HG02970 (cell line): ENCODE results near the gene CDH22.

ENCODE experiments used
- ATAC-seq: cut with Tn5 transposase; IDR thresholded peaks from one replicate; pipeline ENCODE4 v1.9.1; 2021; ENCODE audit warnings: mild to moderate bottlenecking, moderate library complexity, moderate number of reproducible peaks; ENCODE audit not compliant: unreplicated experiment, low FRiP score

CDH22 gene

DNA sequence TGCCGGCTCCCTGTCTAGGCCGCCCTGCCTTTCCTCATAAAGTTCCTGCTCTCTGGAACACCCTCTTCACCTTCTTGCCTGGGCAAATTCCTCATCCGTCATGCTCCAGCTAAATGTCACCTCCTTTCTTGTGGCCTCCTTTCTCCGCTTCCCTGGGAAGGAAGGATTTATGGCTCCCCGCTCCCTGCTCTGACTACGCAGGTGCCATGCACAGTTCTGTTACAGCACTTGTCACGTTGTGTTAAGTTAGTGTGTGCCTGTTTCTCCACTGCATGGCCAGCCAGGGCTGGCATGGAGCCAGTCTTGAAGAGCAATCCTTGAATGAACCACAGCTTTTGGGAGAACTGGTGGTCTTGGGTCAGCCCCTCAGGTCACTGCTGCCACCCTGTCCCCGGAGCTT, 128.4 kb downstream of the CDH22 start:
- no peak for ATAC-seq

DNA sequence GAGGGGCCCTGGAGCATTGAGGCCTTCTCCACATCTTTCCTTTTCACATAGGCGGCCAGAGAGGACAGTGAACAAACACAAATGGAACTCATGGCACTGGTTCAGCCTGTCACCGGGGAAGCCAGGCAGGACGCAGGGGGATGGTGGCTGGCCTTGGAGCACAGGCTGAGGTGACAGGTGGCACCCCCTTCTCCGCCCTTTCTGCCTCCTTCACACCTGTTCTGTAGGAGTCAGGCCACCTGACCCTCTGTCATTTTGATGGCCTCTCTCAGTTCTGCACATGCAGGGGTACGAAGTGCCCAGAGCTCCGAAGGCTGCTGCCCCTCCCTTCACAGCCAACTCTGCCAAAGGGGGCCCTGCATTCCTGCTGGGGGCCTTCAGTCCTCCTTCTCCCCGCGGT, 129.4 kb downstream of the CDH22 start:
- ATAC-seq = no peak

DNA sequence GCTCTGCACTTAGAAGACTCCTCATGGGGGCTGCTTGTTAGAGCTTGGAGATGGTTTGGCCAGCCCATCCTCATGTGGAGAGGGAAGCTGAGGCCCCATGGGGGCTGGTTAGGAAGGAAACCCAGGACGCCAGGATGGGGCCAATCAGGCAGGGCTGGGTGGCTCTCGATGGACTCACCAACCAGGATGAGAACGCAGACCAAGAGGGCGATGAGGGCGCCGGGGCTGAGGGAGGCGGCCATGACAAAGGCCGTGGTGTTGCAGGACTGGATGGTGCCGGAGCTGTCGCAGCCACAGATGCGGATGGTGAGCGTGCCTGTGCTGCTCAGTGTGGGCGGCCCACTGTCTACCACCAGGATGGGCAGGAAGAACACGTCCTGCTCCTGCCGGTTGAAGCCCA, 130.5 kb downstream of the CDH22 start:
- ATAC-seq = no peak

DNA sequence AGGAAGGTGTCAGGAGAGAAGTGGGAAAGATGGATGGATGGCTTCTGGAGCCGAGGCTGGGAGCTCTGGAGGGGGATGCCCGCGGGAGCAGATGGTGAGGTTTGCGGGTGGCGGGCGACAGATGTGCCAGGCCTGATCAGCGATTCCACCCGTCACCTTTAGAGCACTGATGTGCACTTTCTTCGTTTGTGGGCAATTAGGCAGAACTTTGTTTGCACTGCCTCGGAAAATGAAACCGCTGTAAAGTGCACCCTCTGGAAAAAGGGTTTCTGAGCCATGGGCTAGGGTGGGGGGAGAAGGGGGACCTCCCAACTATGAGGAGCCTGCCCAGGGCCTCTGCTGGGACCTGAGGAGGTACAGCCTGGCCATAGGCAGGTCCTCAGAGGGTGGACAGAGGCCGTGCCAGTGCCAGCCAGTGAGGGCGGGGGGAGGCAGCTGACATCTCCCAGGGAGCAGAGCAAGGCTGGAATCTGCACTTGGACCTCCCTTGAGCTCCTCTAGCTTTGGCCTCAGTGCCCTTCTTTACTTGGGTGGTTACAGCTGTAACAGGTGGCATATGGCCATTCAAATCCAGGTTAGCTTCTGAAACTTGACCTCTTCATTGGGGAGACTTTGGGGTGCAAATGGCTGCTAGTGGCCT, 131.4 kb downstream of the CDH22 start:
- ATAC-seq = no peak

DNA sequence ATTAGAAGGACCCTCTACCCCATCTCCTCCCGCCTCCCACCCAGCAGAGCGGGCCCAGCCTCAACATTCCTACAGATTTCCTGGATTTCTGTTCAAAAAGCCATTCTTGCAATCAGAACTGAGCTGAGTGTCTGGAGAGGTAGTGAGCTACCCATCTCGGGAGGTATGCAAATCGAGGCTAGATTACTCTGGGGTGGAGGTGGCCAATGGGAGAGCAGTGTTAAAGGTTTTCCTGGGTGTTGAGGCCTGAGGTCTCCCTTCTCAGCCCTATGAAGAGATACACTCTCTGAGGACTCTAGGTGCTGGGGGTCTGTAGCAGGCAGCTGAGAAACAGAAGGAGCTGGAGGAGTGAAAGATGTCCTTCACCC, 133.2 kb downstream of the CDH22 start:
- ATAC-seq = no peak

DNA sequence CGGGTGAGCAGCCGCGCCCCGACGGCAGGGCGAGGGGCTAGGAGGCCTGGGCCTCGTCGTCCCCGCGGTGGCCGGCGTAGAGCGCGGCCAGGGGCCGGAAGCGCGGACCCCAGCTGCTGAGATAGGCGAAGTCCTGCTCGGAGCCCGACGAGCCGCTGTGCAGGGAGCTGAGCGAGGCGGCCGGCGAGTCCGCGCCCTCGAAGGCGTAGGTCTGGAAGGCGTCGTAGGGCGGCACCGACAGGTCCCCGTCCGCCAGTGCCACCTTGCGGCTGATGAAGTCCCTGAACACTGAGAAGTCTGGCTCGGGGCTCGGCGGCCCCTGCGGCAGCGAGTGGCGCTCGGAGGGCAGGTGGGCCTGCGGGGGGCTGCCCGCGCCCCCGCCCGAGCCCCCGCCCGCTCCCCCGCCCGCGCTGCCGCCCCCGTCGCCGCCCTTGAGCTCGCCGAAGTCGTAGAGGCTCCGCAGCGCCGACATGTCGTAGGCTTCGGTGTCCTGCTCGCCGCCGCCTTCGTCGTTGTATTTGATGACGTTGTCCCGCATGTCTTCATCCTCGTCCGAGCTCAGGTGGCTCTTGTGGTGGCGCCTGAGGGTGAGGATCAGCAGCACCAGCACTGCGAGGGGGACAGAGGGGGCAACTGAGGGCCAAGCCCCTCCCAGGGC, 133.7 kb downstream of the CDH22 start:
- ATAC-seq = no peak

DNA sequence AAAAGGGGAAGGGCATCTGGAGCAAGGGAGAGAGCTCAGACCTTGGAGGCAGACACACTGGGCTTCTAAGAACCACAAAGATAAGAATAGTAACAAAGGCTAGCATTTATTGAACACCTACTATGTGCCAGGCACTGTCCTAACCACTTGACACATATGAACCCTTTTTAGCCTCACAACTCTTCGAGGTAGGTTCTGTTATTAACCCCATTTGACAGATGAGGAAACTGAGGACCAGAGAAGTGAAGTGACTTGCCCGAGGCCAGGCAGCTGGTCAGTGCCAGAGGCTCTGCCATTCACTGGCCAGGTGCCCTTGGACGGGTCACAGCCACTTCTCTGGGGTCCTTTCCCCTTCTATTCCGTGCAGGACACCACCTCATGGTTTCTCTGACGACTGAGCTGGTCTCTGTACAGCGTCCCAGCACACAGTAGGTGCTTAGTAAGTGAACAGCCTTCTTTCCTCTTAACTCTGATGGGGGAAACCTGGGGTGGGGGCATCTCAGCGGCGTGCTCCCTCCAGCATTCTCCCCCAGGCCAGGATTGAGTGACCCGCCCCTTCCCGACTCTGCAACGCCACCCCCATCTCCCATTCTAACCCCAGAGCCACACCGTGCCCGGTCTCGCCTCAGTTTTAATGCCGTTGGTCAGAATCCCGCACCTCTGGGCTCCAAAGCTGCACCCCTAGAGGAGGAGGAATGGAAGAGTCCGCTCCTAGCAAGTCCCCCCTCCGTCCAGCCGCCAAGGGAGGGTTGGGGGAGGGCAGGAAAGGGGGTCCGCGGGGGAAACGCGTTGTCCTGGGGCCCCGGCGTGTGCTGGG, 134.4 kb downstream of the CDH22 start:
- no peak for ATAC-seq

DNA sequence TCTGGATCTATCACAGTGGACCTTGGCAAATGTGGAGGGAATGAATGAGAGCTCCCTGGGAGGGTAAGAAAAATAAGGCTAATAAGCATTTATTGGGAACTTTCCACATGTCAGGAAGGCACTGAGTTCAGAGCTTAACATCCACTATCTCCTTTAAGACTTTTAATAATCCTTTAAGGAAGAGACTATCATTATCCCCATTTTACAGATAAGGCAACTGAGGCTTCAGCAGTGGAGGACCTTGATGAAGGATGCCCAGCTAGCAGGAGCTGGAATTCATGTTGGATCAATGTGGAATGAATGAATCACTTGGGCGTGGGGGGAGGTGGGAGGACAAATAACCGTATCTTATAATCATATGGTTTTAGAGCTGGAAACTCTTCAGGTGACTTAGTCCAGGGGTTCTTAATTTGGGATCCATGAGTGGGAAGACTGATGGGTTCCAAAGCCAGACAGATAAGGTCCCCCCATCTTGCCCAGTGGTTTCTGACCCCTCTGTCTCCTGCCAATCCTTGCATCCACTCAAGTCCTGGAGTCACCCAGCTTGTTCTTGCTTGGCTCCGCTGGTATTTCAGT, 135.2 kb downstream of the CDH22 start:
- no peak for ATAC-seq

DNA sequence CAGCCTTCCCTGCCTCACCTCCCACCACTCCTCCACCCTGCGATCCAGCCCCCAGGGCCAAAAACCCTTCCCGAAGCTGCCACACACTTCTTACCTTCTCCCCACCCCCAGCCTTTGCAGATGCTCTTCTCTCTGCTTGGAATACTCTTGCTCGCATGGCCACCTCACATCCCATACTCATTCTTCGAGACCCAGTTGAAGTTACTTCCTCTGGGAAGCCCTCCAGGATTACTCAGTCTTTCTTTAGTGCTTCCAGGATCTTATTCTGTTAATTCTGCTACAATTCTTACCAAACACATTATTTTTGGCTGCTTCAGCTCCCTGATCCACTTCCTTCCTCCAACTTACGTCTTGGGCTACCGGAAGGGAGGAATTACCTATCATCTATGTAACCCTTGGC, 135.8 kb downstream of the CDH22 start:
- ATAC-seq = no peak

DNA sequence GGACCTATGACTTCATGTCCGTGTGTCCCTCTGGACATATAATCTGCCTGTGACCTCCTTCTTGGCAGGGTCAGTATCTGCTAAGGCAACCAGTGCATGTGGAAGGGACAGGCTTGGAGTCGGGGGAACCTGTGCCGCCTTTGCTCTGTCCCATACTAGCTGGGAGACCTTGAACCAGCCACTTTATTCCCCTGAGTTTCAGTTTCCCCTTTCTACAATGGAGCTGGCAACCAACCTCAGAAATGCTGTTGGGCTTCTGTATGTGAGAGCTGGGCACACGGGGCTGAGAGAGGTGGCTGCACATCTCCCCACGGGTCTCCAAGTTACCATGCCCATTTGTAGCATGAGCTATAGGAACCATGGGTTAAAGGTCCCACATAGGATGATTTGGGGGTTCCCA, 136.4 kb downstream of the CDH22 start:
- no peak for ATAC-seq

DNA sequence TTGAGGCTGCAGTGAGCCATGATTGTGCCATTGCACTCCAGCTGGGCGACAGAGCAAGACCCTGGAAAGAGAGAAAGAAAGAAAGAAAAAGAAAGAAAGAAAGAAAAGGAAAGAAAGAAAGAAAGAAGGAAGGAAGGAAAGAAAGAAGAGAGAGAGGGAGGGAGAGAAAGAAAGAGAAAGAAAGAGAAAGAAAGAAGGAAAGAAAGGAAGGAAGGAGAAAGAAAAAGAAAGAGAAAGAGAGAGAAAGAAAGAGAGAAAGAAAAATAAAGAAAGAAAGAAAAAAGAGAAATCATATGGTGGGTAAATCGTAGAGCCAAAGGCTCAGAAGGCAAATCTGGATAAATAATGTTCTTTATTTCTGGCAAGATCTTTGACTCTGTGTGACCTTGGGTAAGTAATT, 136.8 kb downstream of the CDH22 start:
- no peak for ATAC-seq

DNA sequence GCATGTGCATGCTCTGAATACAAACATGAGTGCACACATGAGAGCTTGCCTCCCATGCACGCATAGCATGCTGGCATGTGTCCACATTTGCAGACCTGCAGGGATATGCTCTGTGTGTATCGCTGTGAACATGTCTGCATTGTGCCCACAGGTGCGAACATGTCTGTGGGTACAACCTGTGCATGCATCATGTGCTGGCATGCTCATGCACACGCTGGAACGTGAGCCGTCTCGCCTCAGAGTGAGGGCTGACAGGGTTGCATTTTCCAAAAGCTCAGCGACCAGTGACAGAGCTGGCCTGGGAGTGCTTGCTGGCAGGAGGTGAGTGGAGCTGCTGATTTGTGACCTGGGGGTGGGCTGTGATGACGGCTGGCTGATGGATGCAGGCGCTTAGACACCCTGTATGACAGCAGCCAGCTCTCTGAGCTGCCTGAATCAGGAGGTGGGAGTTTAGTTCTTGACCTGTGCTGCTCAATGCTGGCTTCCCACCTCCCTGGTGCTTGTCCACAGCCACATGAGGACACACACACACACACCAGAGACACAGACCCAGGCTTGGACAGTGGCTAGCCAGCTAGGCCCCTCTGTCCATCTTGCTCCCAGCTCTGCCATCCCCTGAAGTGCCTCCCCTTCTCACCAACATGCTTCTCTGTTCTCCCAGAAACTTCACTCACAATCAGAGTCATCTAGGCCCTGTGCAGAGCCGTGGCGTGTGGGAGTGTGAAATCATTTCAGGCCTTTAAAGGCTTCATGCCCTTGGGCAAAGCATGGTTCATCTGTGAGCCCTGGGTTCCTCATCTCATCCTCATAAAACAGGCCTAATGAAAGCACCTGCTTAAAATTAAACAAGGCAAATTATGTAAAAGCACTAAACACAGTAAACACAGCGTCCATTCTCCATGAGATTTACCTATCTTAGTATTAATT, 138.8 kb downstream of the CDH22 start:
- ATAC-seq = no peak

DNA sequence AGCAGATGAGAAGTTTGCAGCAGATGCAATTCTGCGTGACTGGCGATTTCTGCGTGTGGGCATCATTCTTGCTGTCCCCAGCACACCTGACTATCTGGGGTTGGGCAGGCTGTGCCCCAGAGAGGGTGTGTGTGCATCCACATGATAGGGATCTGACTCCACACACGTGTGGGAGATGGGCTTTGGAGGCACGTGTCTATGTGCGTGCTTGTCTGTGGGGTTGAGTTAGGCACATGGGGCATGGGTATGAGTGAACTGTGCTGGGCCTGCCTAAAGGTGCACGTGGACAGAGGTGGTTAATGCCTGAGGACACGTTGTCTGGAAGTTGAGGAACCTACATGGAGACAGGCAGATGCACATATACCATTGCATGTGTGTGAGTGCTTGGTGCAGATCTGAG, 139.9 kb downstream of the CDH22 start:
- no peak for ATAC-seq

DNA sequence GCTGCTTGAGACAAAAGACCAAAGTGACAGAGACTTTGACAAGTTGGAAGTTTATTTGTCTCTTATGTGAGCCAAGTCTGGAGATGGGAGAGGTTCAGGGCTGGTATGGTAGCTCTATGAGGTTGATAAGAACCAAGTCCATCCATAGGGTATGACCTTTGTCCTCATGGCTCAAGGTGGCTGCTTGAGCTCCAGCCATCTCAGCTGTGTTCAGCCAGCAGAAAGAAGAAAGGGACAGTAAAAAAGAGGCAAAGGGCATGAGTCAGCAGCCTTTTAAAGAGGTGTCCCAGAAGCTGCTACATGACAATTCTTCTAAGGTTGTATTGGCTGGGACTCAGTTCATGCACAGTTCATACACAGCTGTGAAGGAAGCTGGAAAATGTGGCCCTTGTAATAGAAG, 141.2 kb downstream of the CDH22 start:
- ATAC-seq = no peak

DNA sequence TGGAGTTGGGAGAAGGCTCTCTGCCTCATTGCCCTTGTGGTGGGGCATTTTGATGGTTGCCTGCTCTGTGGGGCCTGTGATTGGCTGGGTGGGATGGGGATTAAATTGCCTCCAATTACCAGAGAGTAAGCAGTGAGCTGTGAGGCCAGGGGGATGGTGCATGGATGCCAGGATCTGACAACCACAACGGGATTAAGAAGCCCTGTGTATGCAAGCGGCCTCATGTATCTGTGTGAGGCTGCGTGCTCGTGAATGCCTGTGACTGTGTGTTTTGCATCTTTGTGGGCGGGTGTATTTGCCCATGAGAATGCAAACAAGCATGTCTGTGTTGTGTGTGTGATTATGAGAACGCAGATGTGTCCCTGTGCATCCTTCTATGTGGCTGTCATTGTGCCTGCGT, 144.0 kb downstream of the CDH22 start:
- no peak for ATAC-seq

DNA sequence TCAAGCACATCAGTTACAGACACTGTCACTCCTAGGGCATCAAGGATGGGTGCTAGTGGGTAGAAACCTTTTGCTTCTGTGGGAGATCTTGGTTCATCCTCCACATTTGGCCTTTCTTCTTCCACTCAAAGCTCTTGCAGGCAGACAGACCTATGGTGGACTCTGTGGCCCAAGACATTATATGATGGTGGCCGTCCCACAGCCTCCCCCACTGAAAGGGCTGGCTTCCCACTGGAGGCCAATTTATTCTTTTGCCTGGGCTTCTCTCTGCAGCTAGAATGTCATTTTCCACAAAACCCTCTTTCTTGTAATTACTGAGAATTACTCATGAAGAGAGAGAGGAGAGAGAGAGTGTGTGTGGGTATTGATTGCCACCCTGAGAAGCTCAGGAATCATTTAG, 146.4 kb downstream of the CDH22 start:
- ATAC-seq = no peak

DNA sequence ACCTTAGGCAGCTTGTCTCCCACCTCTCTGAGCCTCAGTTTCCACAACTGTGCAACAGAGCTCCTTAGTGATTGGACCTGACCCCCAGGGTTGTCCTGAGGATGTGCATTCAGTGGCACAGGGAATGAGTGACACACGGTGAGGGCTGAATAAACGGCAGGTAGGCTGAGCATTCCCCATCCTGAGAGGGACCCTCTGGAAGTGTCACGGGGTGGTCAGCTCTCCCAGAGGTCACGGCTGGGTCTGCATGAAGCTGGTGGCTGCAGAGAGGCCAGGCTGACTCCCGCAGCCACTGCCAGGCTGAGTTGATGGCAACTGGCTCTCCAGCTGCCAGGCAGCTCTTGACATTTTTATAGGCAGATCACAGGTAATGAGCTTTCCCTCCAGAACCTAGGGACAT, 147.6 kb downstream of the CDH22 start:
- no peak for ATAC-seq

DNA sequence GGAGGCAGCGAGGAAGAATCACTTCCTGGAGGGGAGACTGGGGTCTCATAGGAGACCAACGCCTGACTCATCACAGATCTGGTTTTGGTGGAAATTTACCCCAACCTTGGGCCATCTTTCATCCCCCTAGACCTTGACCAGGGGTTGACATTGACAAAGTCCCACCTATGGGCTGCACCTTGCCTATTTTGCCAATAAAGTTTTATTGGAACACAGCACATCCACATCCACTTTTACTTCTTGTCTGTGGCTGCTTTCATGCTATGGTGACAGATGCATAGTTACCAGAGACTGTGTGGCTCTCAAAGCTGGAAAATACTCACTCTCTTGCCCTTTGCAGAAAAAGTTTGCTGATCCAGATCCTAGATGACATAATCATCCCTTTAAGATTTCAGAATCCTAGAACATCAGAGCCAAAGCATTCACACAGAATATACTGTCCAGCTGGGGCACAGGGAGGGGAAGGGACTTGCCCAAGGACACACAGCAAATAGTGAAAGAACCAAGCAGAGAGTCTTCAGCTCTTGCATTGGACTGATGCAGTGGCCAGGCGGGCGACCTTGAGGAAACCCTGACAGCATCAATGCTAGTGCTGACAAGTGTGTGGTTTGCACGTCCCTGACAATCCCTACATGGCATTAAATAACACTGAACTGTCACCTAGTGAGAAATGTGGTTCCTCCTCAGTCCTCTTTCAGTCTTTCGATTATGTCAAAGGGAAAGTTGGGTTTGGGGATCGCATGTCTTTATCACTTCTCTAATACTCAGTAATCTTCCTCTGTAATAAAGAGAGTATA, 149.0 kb downstream of the CDH22 start:
- no peak for ATAC-seq

DNA sequence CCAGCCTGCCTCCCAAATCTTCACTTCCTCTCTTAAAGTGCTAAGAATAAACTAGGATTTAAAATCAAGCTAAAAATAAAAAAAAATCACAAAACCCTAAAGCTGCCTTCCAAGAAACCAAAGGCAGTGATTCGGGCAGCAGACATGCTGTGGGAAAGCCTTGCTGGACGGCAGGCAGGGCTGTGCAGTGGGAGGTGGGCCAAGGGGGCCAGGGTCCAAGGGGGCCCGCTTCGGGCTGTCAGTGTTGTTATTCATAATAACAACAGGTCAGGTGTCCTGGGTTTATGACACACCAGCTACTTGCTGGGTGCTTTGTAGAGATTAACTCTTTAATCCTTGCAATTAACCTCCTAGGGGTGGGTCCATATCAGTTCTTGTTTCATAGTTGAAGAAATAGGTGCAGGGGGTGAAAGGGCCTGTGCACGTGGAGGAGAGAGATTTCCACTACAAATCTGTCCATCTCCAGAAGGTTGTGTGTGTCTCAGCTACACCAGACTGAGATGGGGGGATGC, 149.8 kb downstream of the CDH22 start:
- ATAC-seq = no peak
